ENCODE results near the gene PEMT.

Gene PEMT

GRCh38 chr17:17590141-17590751 is 1.3 kb downstream of the PEMT start:
- Mint-ChIP-seq H3K9me3 (no peaks in the 10 kb centered on the region), H3K27ac (peak overlapping the region; percentile 95), H3K4me3 (peak overlapping the region; percentile 91 to 94), H3K36me3 (no peaks in the 10 kb centered on the region), H3K4me1 (peaks cover 13 to 29% of the 10 kb centered on the region in 2 donors), H3K27me3 (no peaks in the 10 kb centered on the region)
- ATAC-seq (replicated peaks) (no peak), DNase-seq (no peak)

- no peak overlapping the region for H3K27ac Mint-ChIP-seq
- no peak for DNase-seq
- no peaks in the 10 kb centered on the region for H3K9me3 Mint-ChIP-seq
- H3K4me3 Mint-ChIP-seq = no peak overlapping the region
- peaks cover 13 to 21% of the 10 kb centered on the region in 2 donors for H3K4me1 Mint-ChIP-seq
- H3K36me3 Mint-ChIP-seq = no peaks in the 10 kb centered on the region
- H3K27me3 Mint-ChIP-seq = no peaks in the 10 kb centered on the region
- ATAC-seq (replicated peaks) = no peak
Measured at GRCh38 chr17:17587614-17588337, 3.7 kb downstream of the PEMT start.

GRCh38 chr17:17582372-17582771 is 9.1 kb downstream of the PEMT start:
- Mint-ChIP-seq H3K9me3 (no peaks in the 10 kb centered on the region), H3K4me1 (peaks cover 0 to 1% of the 10 kb centered on the region in 2 donors)

GRCh38 chr17:17581509-17581908 is 10.0 kb downstream of the PEMT start:
- H3K4me1 Mint-ChIP-seq = peaks cover 0 to 1% of the 10 kb centered on the region in 2 donors
- H3K9me3 Mint-ChIP-seq = no peaks in the 10 kb centered on the region
- peaks cover 2 to 7% of the 10 kb centered on the region in 2 donors for H3K36me3 Mint-ChIP-seq
- no peak for ATAC-seq (replicated peaks)
- DNase-seq = no peak
- no peaks in the 10 kb centered on the region for H3K27me3 Mint-ChIP-seq
- no peak overlapping the region for H3K4me3 Mint-ChIP-seq
- no peak overlapping the region for H3K27ac Mint-ChIP-seq

More at GRCh38 chr17:17582372-17582771, 9.1 kb downstream of the PEMT start:
- Mint-ChIP-seq H3K36me3 (peaks cover 0 to 2% of the 10 kb centered on the region in 2 donors), H3K4me3 (no peak overlapping the region), H3K27ac (no peak overlapping the region), H3K27me3 (no peaks in the 10 kb centered on the region)
- ATAC-seq (replicated peaks) = no peak
- DNase-seq = no peak

GRCh38 chr17:17580662-17581470 is 10.6 kb downstream of the PEMT start:
- H3K36me3 Mint-ChIP-seq = peaks cover 3 to 10% of the 10 kb centered on the region in 2 donors
- no peaks in the 10 kb centered on the region for H3K9me3 Mint-ChIP-seq
- ATAC-seq (replicated peaks) (no peak), DNase-seq (no peak)
- no peak overlapping the region for H3K27ac Mint-ChIP-seq
- no peaks in the 10 kb centered on the region for H3K4me1 Mint-ChIP-seq
- no peak overlapping the region for H3K4me3 Mint-ChIP-seq
- no peaks in the 10 kb centered on the region for H3K27me3 Mint-ChIP-seq

GRCh38 chr17:17579691-17580090 is 11.8 kb downstream of the PEMT start:
- H3K4me1 Mint-ChIP-seq = no peaks in the 10 kb centered on the region
- H3K9me3 Mint-ChIP-seq = no peaks in the 10 kb centered on the region
- peaks cover 8 to 15% of the 10 kb centered on the region in 2 donors for H3K36me3 Mint-ChIP-seq
- DNase-seq (no peak), ATAC-seq (replicated peaks) (no peak)
- no peak overlapping the region for H3K4me3 Mint-ChIP-seq
- no peaks in the 10 kb centered on the region for H3K27me3 Mint-ChIP-seq
- H3K27ac Mint-ChIP-seq = no peak overlapping the region

- H3K4me1 Mint-ChIP-seq = no peaks in the 10 kb centered on the region
- H3K4me3 Mint-ChIP-seq = no peak overlapping the region
- DNase-seq (no peak), ATAC-seq (replicated peaks) (no peak)
- H3K27me3 Mint-ChIP-seq = no peaks in the 10 kb centered on the region
- no peak overlapping the region for H3K27ac Mint-ChIP-seq
- no peaks in the 10 kb centered on the region for H3K9me3 Mint-ChIP-seq
- H3K36me3 Mint-ChIP-seq = peaks cover 10 to 16% of the 10 kb centered on the region in 2 donors
Measured at GRCh38 chr17:17577373-17577772, 14.1 kb downstream of the PEMT start.

GRCh38 chr17:17576772-17577234 is 14.7 kb downstream of the PEMT start:
- Mint-ChIP-seq H3K4me3 (no peak overlapping the region), H3K27me3 (no peaks in the 10 kb centered on the region), H3K27ac (no peak overlapping the region), H3K9me3 (no peaks in the 10 kb centered on the region), H3K4me1 (peaks cover 0 to 3% of the 10 kb centered on the region in 2 donors), H3K36me3 (peaks cover 13 to 22% of the 10 kb centered on the region in 2 donors)
- ATAC-seq (replicated peaks) = no peak
- no peak for DNase-seq

GRCh38 chr17:17575360-17576251 is 15.9 kb downstream of the PEMT start:
- peaks cover 15 to 27% of the 10 kb centered on the region in 2 donors for H3K36me3 Mint-ChIP-seq
- H3K4me3 Mint-ChIP-seq = no peak overlapping the region
- DNase-seq = no peak
- H3K27me3 Mint-ChIP-seq = no peaks in the 10 kb centered on the region
- H3K4me1 Mint-ChIP-seq = peaks cover 0 to 3% of the 10 kb centered on the region in 2 donors
- no peak for ATAC-seq (replicated peaks)
- no peaks in the 10 kb centered on the region for H3K9me3 Mint-ChIP-seq
- H3K27ac Mint-ChIP-seq = no peak overlapping the region

- Mint-ChIP-seq H3K36me3 (peaks cover 15 to 35% of the 10 kb centered on the region in 2 donors), H3K4me1 (peaks cover 5 to 7% of the 10 kb centered on the region in 2 donors), H3K9me3 (no peaks in the 10 kb centered on the region), H3K27ac (no peak overlapping the region), H3K4me3 (no peak overlapping the region), H3K27me3 (no peaks in the 10 kb centered on the region)
- no peak for DNase-seq
- no peak for ATAC-seq (replicated peaks)
Measured at GRCh38 chr17:17573912-17574311, 17.6 kb downstream of the PEMT start.

GRCh38 chr17:17572010-17572785 is 19.3 kb downstream of the PEMT start:
- Mint-ChIP-seq H3K4me3 (no peak overlapping the region), H3K27ac (no peak overlapping the region), H3K36me3 (peaks cover 15 to 31% of the 10 kb centered on the region in 2 donors), H3K9me3 (no peaks in the 10 kb centered on the region), H3K27me3 (no peaks in the 10 kb centered on the region), H3K4me1 (peaks cover 5 to 7% of the 10 kb centered on the region in 2 donors)
- no peak for ATAC-seq (replicated peaks)
- DNase-seq = no peak

- no peak overlapping the region for H3K27ac Mint-ChIP-seq
- no peaks in the 10 kb centered on the region for H3K9me3 Mint-ChIP-seq
- no peak for ATAC-seq (replicated peaks)
Measured at GRCh38 chr17:17570798-17571716, 20.5 kb downstream of the PEMT start.

More at GRCh38 chr17:17570798-17571716, 20.5 kb downstream of the PEMT start:
- peaks cover 6 to 7% of the 10 kb centered on the region in 2 donors for H3K4me1 Mint-ChIP-seq
- DNase-seq = no peak
- H3K36me3 Mint-ChIP-seq = peaks cover 12 to 25% of the 10 kb centered on the region in 2 donors
- H3K4me3 Mint-ChIP-seq = no peak overlapping the region
- no peaks in the 10 kb centered on the region for H3K27me3 Mint-ChIP-seq
